RWPE2 (cell line): ENCODE data around the gene SUMF2.
"Not testable (repeated sequence)": the region's sequence is repeated elsewhere in the genome, so short reads cannot be mapped to it uniquely, and the experiment has no call there.

Experiments
- ATAC-seq: fragments of 200-7000 bp; cut with Tn5 transposase; 3 replicates; pipeline ENCODE4 v1.9.1; 2021; ENCODE audit warnings: low read depth
- DNase-seq: peaks from one replicate; pipeline ENCODE4 v3.0.0-alpha.2; 2020; ENCODE audit warnings: low spot score
- H3K27ac ChIP-seq: fragments of 450-650 bp; 2 replicates; pipeline ENCODE4 v1.5.1; 2017; ENCODE audit warnings: mild to moderate bottlenecking; ENCODE audit not compliant: poor library complexity, severe bottlenecking
- H3K27me3 ChIP-seq: fragments of 250-450 bp; sonication (Bioruptor Pico); 2 replicates; pipeline ENCODE4 v1.5.1; 2021; ENCODE audit warnings: mild to moderate bottlenecking, moderate library complexity; ENCODE audit not compliant: insufficient read depth, poor library complexity, severe bottlenecking
- H3K36me3 ChIP-seq: fragments of 250-450 bp; sonication (Bioruptor Pico); 2 replicates; pipeline ENCODE4 v1.5.1; 2020; ENCODE audit warnings: low read depth, mild to moderate bottlenecking, moderate library complexity
- H3K4me1 ChIP-seq: fragments of 250-450 bp; sonication (Bioruptor Pico); 2 replicates; pipeline ENCODE4 v1.5.1; 2021; ENCODE audit warnings: mild to moderate bottlenecking, moderate library complexity; ENCODE audit not compliant: insufficient read depth, poor library complexity, severe bottlenecking
- H3K4me3 ChIP-seq: fragments of 250-450 bp; sonication (Bioruptor Pico); 2 replicates; pipeline ENCODE4 v1.5.1; 2021; ENCODE audit warnings: mild to moderate bottlenecking, moderate library complexity; ENCODE audit not compliant: severe bottlenecking
- H3K9me3 ChIP-seq: fragments of 250-450 bp; sonication (Bioruptor Pico); 2 replicates; pipeline ENCODE4 v1.5.1; 2021; ENCODE audit warnings: mild to moderate bottlenecking, moderate library complexity; ENCODE audit not compliant: severe bottlenecking
- TF ChIP-seq, protein P1 (sequence below): fragments of 450-650 bp; IDR thresholded peaks from one replicate; pipeline ENCODE4 v1.5.1; 2017; ENCODE audit warnings: mild to moderate bottlenecking, moderate library complexity; ENCODE audit not compliant: poor library complexity, severe bottlenecking

Gene SUMF2

DNA sequence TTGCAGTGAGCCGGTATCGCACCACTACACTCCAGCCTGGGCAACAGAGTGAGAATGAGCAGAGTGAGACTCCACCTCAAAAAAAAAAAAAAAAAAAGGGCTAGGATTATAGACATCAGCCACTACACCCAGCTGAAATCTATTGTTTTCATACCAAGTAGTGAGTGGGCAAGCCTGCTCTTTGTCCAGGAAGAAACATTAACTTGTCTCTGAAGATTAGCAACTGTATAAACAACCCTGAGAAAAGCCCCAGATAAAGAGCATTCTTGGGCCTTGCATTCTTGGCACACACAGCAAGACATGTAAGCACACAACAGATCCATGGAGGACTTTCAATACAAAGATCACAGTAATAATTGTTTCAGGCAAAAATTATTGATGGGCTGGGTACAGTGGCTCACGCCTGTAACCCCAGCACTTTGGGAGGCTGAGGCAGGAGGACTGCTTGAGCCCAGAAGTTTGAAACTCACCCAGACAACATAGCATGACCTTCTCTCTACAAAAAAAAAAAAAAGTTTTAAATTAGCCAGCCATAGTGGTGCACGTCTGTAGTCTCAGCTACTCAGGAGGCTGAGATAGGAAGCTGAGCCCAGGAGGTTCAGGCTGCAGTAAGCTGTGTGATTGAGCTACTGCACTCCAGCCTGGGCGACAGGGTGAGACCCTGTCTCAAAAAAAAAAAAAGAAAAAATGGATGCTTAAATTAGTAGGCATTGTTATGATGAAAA, 17.2 kb upstream of the SUMF2 start:
- Histone ChIP-seq H3K4me1 (no peaks in the 10 kb centered on the region), H3K36me3 (0 out of 2 replicates have a peak, but pooled peaks cover 9% of the 10 kb centered on the region), H3K4me3 (no peak overlapping the region), H3K9me3 (no peaks in the 10 kb centered on the region), H3K27ac (no peak overlapping the region), H3K27me3 (no peaks in the 10 kb centered on the region)
- DNase-seq = no peak
- no peak for ATAC-seq
- TF ChIP-seq, protein P1, sequence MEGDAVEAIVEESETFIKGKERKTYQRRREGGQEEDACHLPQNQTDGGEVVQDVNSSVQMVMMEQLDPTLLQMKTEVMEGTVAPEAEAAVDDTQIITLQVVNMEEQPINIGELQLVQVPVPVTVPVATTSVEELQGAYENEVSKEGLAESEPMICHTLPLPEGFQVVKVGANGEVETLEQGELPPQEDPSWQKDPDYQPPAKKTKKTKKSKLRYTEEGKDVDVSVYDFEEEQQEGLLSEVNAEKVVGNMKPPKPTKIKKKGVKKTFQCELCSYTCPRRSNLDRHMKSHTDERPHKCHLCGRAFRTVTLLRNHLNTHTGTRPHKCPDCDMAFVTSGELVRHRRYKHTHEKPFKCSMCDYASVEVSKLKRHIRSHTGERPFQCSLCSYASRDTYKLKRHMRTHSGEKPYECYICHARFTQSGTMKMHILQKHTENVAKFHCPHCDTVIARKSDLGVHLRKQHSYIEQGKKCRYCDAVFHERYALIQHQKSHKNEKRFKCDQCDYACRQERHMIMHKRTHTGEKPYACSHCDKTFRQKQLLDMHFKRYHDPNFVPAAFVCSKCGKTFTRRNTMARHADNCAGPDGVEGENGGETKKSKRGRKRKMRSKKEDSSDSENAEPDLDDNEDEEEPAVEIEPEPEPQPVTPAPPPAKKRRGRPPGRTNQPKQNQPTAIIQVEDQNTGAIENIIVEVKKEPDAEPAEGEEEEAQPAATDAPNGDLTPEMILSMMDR = no peak

DNA sequence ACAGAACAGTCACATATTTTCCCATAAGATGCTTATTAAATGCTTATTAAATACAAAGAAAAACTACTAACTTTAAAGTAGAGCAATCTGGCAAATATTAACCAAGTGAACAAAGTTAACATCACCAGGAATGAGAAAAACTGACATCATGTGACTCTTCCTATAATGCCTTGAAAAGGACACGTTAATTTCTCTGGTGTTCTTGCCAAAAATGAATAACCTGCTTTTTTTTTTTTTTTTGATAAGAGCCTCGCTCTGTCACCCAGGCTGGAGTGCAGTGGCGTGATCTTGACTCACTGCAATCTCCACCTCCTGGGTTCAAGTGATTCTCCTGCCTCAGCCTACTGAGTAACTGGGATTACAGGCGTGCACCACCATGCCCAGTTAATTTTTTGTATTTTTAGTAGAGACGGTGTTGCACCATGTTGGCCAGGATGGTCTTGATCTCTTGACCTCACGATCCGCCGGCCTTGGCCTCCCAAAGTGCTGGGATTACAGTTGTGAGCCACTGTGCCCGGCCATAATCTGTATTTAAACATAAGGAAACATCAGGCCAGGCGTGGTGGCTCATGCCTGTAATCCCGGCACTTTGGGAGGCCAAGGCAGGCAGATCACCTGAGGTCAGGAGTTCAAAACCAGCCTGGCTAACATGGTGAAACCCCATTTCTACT, 16.5 kb upstream of the SUMF2 start:
- not testable (repeated sequence) for ATAC-seq, H3K4me3 ChIP-seq, H3K27me3 ChIP-seq, H3K4me1 ChIP-seq, H3K9me3 ChIP-seq, H3K27ac ChIP-seq, DNase-seq
- H3K36me3 ChIP-seq = peaks cover 13% of the 10 kb centered on the region

DNA sequence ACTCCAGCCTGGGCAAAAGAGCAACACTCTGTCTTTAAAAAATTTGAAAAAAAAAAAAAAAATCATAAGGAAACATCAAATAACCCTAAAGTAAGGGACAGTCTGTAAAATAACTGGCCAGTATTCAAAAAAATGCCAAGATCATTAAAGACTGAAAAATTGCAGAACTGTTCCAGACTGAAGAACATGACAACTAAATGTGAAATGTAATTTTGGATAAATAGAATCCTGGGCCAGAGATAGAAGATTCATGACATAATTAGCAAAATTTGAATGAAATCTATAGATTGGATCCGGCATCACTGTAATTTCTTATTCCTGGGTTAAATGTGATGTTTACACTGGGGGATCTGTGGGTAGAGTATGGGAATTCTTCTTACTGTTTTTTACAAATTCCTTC, 15.8 kb upstream of the SUMF2 start:
- Histone ChIP-seq H3K4me1 (peaks cover 5% of the 10 kb centered on the region), H3K9me3 (no peaks in the 10 kb centered on the region), H3K27me3 (no peaks in the 10 kb centered on the region), H3K4me3 (no peak overlapping the region), H3K27ac (no peak overlapping the region), H3K36me3 (peaks cover 18% of the 10 kb centered on the region)
- TF ChIP-seq, protein P1 = no peak
- DNase-seq = no peak
- no peak for ATAC-seq

DNA sequence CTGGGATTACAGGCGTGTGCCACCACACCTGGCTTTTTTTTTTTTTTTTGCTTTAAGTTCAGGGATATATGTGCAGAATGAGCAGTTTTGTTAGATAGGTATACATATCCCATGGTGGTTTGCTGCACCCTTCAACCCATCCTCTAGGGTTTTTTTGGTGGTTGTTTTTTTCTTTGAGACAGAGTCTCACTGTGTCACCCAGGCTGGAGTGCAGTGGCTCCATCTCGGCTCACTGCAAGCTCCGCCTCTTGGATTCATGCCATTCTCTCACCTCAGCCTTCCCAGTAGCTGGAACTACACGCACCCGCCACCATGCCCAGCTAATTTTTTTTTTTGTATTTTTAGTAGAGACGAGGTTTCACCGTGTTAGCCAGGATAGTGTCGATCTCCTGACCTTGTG, 15.3 kb upstream of the SUMF2 start:
- not testable (repeated sequence) for ATAC-seq, H3K4me3 ChIP-seq, H3K27me3 ChIP-seq, H3K9me3 ChIP-seq, DNase-seq, H3K27ac ChIP-seq, H3K4me1 ChIP-seq
- H3K36me3 ChIP-seq = peaks cover 23% of the 10 kb centered on the region

DNA sequence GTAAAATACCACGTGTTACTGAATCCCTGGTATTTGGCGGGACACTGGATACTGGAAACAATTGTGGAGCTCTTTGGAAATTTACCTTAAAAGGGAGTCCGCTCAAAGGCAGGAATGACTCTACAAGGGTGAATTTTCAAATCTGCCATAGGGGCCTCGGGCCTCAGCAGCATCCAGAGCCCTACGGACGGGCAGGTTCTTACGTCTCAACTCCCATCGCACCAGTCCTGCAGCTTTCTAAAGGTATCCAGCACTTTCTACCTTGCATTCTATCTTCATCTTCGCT, 13.1 kb upstream of the SUMF2 start:
- Histone ChIP-seq H3K27ac (peak overlapping the region; percentile 60), H3K9me3 (no peaks in the 10 kb centered on the region), H3K4me3 (peak overlapping the region; percentile 75), H3K4me1 (peaks cover 13% of the 10 kb centered on the region), H3K27me3 (no peaks in the 10 kb centered on the region), H3K36me3 (peaks cover 37% of the 10 kb centered on the region)
- TF ChIP-seq, protein P1 = no peak
- ATAC-seq = no peak
- no peak for DNase-seq
